K562 (cell line): ENCODE measurements around the gene DLGAP3. TPM values are rescaled to one million over a fixed set of nuclear protein-coding genes. Genes with fewer than 3 reads are reported as not detected.

Source experiments
- ARID3A ChIP-seq: IDR thresholded peaks from 2 replicates; pipeline ENCODE4 v1.6.1; 2012; ENCODE audit warnings: low read depth, low read length, improper control_type of control experiment, borderline replicate concordance
- E4F1 ChIP-seq: fragments of 250-450 bp; sonication (Bioruptor Pico); IDR thresholded peaks from 2 replicates; pipeline ENCODE4 v1.5.0; 2021; ENCODE audit warnings: mild to moderate bottlenecking, borderline replicate concordance
- ELF1 ChIP-seq: fragments of 200-800 bp; sonication (Bioruptor generic); IDR thresholded peaks from 2 replicates; pipeline ENCODE4 v1.6.1; 2016; ENCODE audit warnings: missing genetic modification characterization, missing compliant biosample characterization
- ELK1 ChIP-seq: sonication (generic); formaldehyde crosslinking; IDR thresholded peaks from 2 replicates; pipeline ENCODE4 v1.8.1; 2022; ENCODE audit warnings: missing genetic modification reagents
- FOXK2 ChIP-seq, 2 experiments: fragments of 450-650 bp; IDR thresholded peaks in 1 of 2; conservative IDR thresholded peaks in 1 of 2; 2 replicates each; pipeline ENCODE4 v1.6.1; 2016; ENCODE audit warnings: low read depth in 2 of 2, mild to moderate bottlenecking in 1 of 2
- HCFC1 ChIP-seq: IDR thresholded peaks from 2 replicates; pipeline ENCODE4 v1.6.1; 2012; ENCODE audit warnings: low read depth, low read length, improper control_type of control experiment
- HNRNPUL1 ChIP-seq: fragments of 200-400 bp; formaldehyde crosslinking; IDR thresholded peaks from 2 replicates; pipeline ENCODE4 v1.6.1; 2017; ENCODE audit warnings: low read length
- MEF2A ChIP-seq: IDR thresholded peaks from 2 replicates; pipeline ENCODE4 v1.6.1; 2011; ENCODE audit warnings: low read depth, mild to moderate bottlenecking, low read length, moderate library complexity; ENCODE audit not compliant: control insufficient read depth
- OTX1 ChIP-seq: fragments of 450-650 bp; formaldehyde crosslinking; IDR thresholded peaks from 2 replicates; pipeline ENCODE4 v1.4.0; 2022; ENCODE audit warnings: mild to moderate bottlenecking
- SAFB2 ChIP-seq: fragments of 200-400 bp; formaldehyde crosslinking; IDR thresholded peaks from 2 replicates; pipeline ENCODE4 v1.6.1; 2018; ENCODE audit warnings: borderline replicate concordance, low read length, low read depth, moderate library complexity; ENCODE audit not compliant: severe bottlenecking
- SRSF1 ChIP-seq: fragments of 200-400 bp; formaldehyde crosslinking; IDR thresholded peaks from 2 replicates; pipeline ENCODE4 v1.6.1; 2017; ENCODE audit warnings: mild to moderate bottlenecking, low read depth, low read length, moderate library complexity
- TEAD1 ChIP-seq, 2 experiments: fragments of 450-650 bp in 1 of 2; sonication (generic) in 1 of 2; formaldehyde crosslinking; IDR thresholded peaks; 2 replicates each; pipeline versions ENCODE4 v1.4.0 to v1.8.0; 2020 to 2022; ENCODE audit warnings: mild to moderate bottlenecking in 2 of 2, missing genetic modification reagents in 1 of 2
- TFAM ChIP-seq: fragments of 250-450 bp; sonication (Bioruptor Pico); conservative IDR thresholded peaks from 2 replicates; pipeline ENCODE4 v1.5.0; 2021; ENCODE audit warnings: mild to moderate bottlenecking, moderate library complexity
- TRIM28 ChIP-seq: fragments of 450-650 bp; IDR thresholded peaks from 2 replicates; pipeline ENCODE4 v1.6.1; 2017
- ZNF146 ChIP-seq: IDR thresholded peaks from one replicate; pipeline ENCODE4 v1.6.1; 2018; ENCODE audit warnings: missing compliant biosample characterization; ENCODE audit not compliant: unreplicated experiment
- ZNF41 ChIP-seq: fragments of 250-450 bp; sonication (Bioruptor Pico); conservative IDR thresholded peaks from 2 replicates; pipeline ENCODE4 v1.4.0; 2020; ENCODE audit warnings: mild to moderate bottlenecking
- polyA plus RNA-seq, 8 experiments: library from polyadenylated mRNA; depleted of rRNA in 4 of 8; stranded (reverse) in 5 of 8; unstranded in 3 of 8; fragments of >200 nt; fragmentation: Nextera tagmentation in 2 of 8; fragmentation: Illumina TruSeq in 1 of 8; extraction: Ambion mirVana in 2 of 8; extraction: Trizol in 1 of 8; gene quantifications; 2 replicates each; pipeline versions ENCODE4 v1.2.1 to v1.2.3, GENCODE V29; 2011 to 2014; ENCODE audit warnings: inconsistent platforms in 1 of 8, missing spikeins in 1 of 8
- total RNA-seq, 7 experiments: library from RNA; depleted of rRNA in 6 of 7; stranded (reverse); fragments of >200 nt in 6 of 7; fragmentation: Illumina TruSeq in 2 of 7; extraction: Trizol in 2 of 7; gene quantifications; 2 replicates each; pipeline versions ENCODE4 v1.2.1 to v1.2.3, GENCODE V29; 2011 to 2021; ENCODE audit warnings: low replicate concordance in 1 of 7
- TF ChIP-seq, protein P1 (sequence below): fragments of 250-450 bp; sonication (Bioruptor Pico); IDR thresholded peaks from 2 replicates; pipeline ENCODE4 v1.5.1; 2021; ENCODE audit warnings: mild to moderate bottlenecking

Gene DLGAP3
- total and polyA plus RNA-seq, 9 of the 15 experiments (the other 6 are each of a cell fraction or from before 2014, with no cell fraction given), result 0.01 to 0.16 (median 0.07) TPM; not detected in 6

- TF ChIP-seq, protein P1, sequence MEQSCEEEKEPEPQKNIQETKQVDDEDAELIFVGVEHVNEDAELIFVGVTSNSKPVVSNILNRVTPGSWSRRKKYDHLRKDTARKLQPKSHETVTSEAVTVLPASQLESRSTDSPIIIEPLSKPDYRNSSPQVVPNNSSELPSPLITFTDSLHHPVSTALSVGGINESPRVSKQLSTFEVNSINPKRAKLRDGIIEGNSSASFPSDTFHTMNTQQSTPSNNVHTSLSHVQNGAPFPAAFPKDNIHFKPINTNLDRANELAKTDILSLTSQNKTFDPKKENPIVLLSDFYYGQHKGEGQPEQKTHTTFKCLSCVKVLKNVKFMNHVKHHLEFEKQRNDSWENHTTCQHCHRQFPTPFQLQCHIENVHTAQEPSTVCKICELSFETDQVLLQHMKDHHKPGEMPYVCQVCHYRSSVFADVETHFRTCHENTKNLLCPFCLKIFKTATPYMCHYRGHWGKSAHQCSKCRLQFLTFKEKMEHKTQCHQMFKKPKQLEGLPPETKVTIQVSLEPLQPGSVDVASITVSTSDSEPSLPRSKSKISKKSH (CRISPR knock-in tag), result no peak
- TF ChIP-seq ZNF146 (CRISPR knock-in tag), result no peak
- TF ChIP-seq TEAD1 (CRISPR knock-in tag; IDR thresholded peaks at IDR 0.05), result peak in 1 of 2 experiments; percentile 74; a peak in 2 of 4 replicates
- no peak for TF ChIP-seq ARID3A
- TF ChIP-seq HCFC1, result no peak
- no peak for TF ChIP-seq HNRNPUL1
- no peak for TF ChIP-seq E4F1 (CRISPR knock-in tag)
- TF ChIP-seq TRIM28, result no peak
- TF ChIP-seq ELK1 (CRISPR knock-in tag), result no peak
- TF ChIP-seq ZNF41 (CRISPR knock-in tag), result no peak
- no peak for TF ChIP-seq SAFB2
- TF ChIP-seq TFAM (CRISPR knock-in tag), result no peak
- TF ChIP-seq MEF2A, result no peak
- no peak for TF ChIP-seq OTX1 (CRISPR knock-in tag)
- TF ChIP-seq FOXK2 (conservative IDR thresholded peaks at IDR 0.05 in 1 of 2, IDR thresholded peaks at IDR 0.05 in 1 of 2; ENCODE audit: low read depth in 2 of 2), result no peak
- no peak for TF ChIP-seq ELF1 (tag)
- TF ChIP-seq SRSF1, result peak; percentile 73; the same call in 1 of the 2 replicates
These were observed 63.3 kb downstream of the DLGAP3 start (continued) for GRCh38 chr1:34865981-34866761.
